Colonic mucosa (tissue), 4 donors: ENCODE data around the gene GRIA2. TPM values are rescaled to one million over a fixed set of nuclear protein-coding genes. Genes with fewer than 3 reads are reported as not detected.

Source experiments
- DNase-seq: peaks from one replicate; pipeline ENCODE4 v3.0.0-alpha.2; 2020
- H3K27ac ChIP-seq: fragments of 200-600 bp; one replicate; pipeline ENCODE4 v1.8.0; 2021
- H3K27me3 ChIP-seq: fragments of 200-600 bp; one replicate; pipeline ENCODE4 v1.8.0; 2021
- H3K36me3 ChIP-seq: fragments of 200-600 bp; one replicate; pipeline ENCODE4 v1.8.0; 2021
- H3K4me1 ChIP-seq: fragments of 200-600 bp; one replicate; pipeline ENCODE4 v1.8.0; 2021; ENCODE audit warnings: mild to moderate bottlenecking
- H3K4me3 ChIP-seq: fragments of 200-600 bp; one replicate; pipeline ENCODE4 v1.8.0; 2021
- H3K9ac ChIP-seq, 2 donors: one replicate each; pipeline ENCODE4 v1.7.0; 2013; ENCODE audit warnings: control low read depth in 2 of 2, low read depth in 2 of 2, low read length in 2 of 2
- H3K9me3 ChIP-seq: fragments of 200-600 bp; one replicate; pipeline ENCODE4 v1.8.0; 2021
- CTCF ChIP-seq: fragments of 200-600 bp; IDR thresholded peaks from one replicate; pipeline ENCODE4 v1.8.0; 2022; ENCODE audit warnings: antibody characterized with exemption, mild to moderate bottlenecking
- intact Hi-C: fragments of 100-400 bp; cut with DNase I; formaldehyde crosslinking; loops from one replicate; pipeline ENCODE4 v1.14.1; 2022
- total RNA-seq, 2 donors: library from RNA; stranded (reverse); fragmentation: NEBNext Ultra II Directional in 1 of 2; extraction: Animal tissue kit (Norgen Biotek cat#: 25700) in 1 of 2; gene quantifications; one replicate each; pipeline ENCODE4 v1.2.1, GENCODE V29; 2021
- donor health status: healthy.
- donor health status: DM: no; HTN: no; CAD: no.
- donor health status: DM: no; HTN: no; CAD: no.

GRIA2 gene
- total RNA-seq, 2 donors from 2014 or later, result not detected

- Histone ChIP-seq H3K4me1 (no peaks in the 10 kb centered on the region), H3K9ac (no peak overlapping the region), H3K27me3 (no peaks in the 10 kb centered on the region), H3K27ac (no peak overlapping the region), H3K9me3 (no peaks in the 10 kb centered on the region), H3K4me3 (no peak overlapping the region), H3K36me3 (no peaks in the 10 kb centered on the region)
- intact Hi-C loops, result no loop called here
- TF ChIP-seq CTCF, result no peak
- no peak for DNase-seq
These were observed 95.4 kb downstream of the GRIA2 start for GRCh38 chr4:157315968-157316367.

- intact Hi-C loops, result no loop called here
- H3K27me3 ChIP-seq, result no peaks in the 10 kb centered on the region
These were observed 99.6 kb downstream of the GRIA2 start for GRCh38 chr4:157320092-157320491.

GRCh38 chr4:157327666-157328065, 107.1 kb downstream of the GRIA2 start:
- Histone ChIP-seq H3K9ac (no peak overlapping the region), H3K27ac (no peak overlapping the region), H3K36me3 (no peaks in the 10 kb centered on the region), H3K9me3 (no peaks in the 10 kb centered on the region), H3K4me3 (no peak overlapping the region), H3K27me3 (no peaks in the 10 kb centered on the region), H3K4me1 (no peaks in the 10 kb centered on the region)
- intact Hi-C loops, result no loop called here
- TF ChIP-seq CTCF, result no peak
- DNase-seq, result no peak

More at GRCh38 chr4:157320092-157320491, 99.6 kb downstream of the GRIA2 start:
- Histone ChIP-seq H3K9ac (no peak overlapping the region), H3K4me1 (no peaks in the 10 kb centered on the region), H3K36me3 (no peaks in the 10 kb centered on the region), H3K4me3 (no peak overlapping the region), H3K27ac (no peak overlapping the region), H3K9me3 (no peaks in the 10 kb centered on the region)
- no peak for TF ChIP-seq CTCF
- no peak for DNase-seq

- no peak overlapping the region for H3K4me3 ChIP-seq
- no peaks in the 10 kb centered on the region for H3K4me1 ChIP-seq
- no peak overlapping the region for H3K9ac ChIP-seq
- no peaks in the 10 kb centered on the region for H3K9me3 ChIP-seq
- intact Hi-C loops, result no loop called here
- no peak for DNase-seq
- no peaks in the 10 kb centered on the region for H3K27me3 ChIP-seq
- TF ChIP-seq CTCF, result no peak
- H3K36me3 ChIP-seq, result no peaks in the 10 kb centered on the region
- H3K27ac ChIP-seq, result no peak overlapping the region
These were observed 137.4 kb downstream of the GRIA2 start for GRCh38 chr4:157357887-157358286.

GRCh38 chr4:157358439-157358838, 137.9 kb downstream of the GRIA2 start:
- H3K9me3 ChIP-seq, result no peaks in the 10 kb centered on the region

More at GRCh38 chr4:157358439-157358838, 137.9 kb downstream of the GRIA2 start:
- TF ChIP-seq CTCF, result no peak
- Histone ChIP-seq H3K36me3 (no peaks in the 10 kb centered on the region), H3K4me3 (no peak overlapping the region), H3K4me1 (no peaks in the 10 kb centered on the region), H3K9ac (no peak overlapping the region), H3K27me3 (no peaks in the 10 kb centered on the region), H3K27ac (no peak overlapping the region)
- DNase-seq, result no peak
- intact Hi-C loops, result no loop called here
